ENCODE results near the gene SIDT1. TPM values are rescaled to one million over a fixed set of nuclear protein-coding genes. Genes with fewer than 3 reads are reported as not detected.
"Not testable (repeated sequence)": the region's sequence is repeated elsewhere in the genome, so short reads cannot be mapped to it uniquely, and the experiment has no call there.

Gene SIDT1
- total RNA-seq, 1 donor from 2014 or later, result 0.89 TPM

- intact Hi-C loops (cut with DNase I), result loop anchor here (2.0 to 10.0 kb wide), 2 partner anchors 132 to 572 kb away; no protein-coding TSS in a partner anchor
- no peak for DNase-seq (ENCODE audit: low spot score)
Measured at GRCh38 chr3:113626503-113627371, 94.4 kb downstream of the SIDT1 start.

- intact Hi-C loops (cut with DNase I), result loop anchor here (10.0 kb wide), 1 partner anchor 574 kb away; no protein-coding TSS in a partner anchor
- no peak for DNase-seq (ENCODE audit: low spot score)
Measured at GRCh38 chr3:113628316-113628715, 96.0 kb downstream of the SIDT1 start.

GRCh38 chr3:113628788-113629187, 96.4 kb downstream of the SIDT1 start:
- no peak for DNase-seq (ENCODE audit: low spot score)
- intact Hi-C loops (cut with DNase I), result loop anchor here (10.0 kb wide), 1 partner anchor 574 kb away; no protein-coding TSS in a partner anchor

GRCh38 chr3:113629584-113630421, 97.4 kb downstream of the SIDT1 start:
- intact Hi-C loops (cut with DNase I), result loop anchor here (10.0 kb wide), 1 partner anchor 575 kb away; no protein-coding TSS in a partner anchor
- DNase-seq (ENCODE audit: low spot score), result no peak

- intact Hi-C loops (cut with DNase I), result no loop called here
- no peak for DNase-seq (ENCODE audit: low spot score)
Measured at GRCh38 chr3:113630956-113631542, 98.7 kb downstream of the SIDT1 start.

- DNase-seq (ENCODE audit: low spot score), result no peak
- intact Hi-C loops (cut with DNase I), result no loop called here
Measured at GRCh38 chr3:113631573-113631972, 99.2 kb downstream of the SIDT1 start.

- intact Hi-C loops (cut with DNase I), result no loop called here
- DNase-seq (ENCODE audit: low spot score), result no peak
Measured at GRCh38 chr3:113634782-113635474, 102.6 kb downstream of the SIDT1 start.

- intact Hi-C loops (cut with DNase I); DNase-seq (ENCODE audit: low spot score): not testable (repeated sequence)
Measured at GRCh38 chr3:113636034-113636433, 103.7 kb downstream of the SIDT1 start.

GRCh38 chr3:113637756-113638155, 105.4 kb downstream of the SIDT1 start:
- no peak for DNase-seq (ENCODE audit: low spot score)
- intact Hi-C loops (cut with DNase I), result no loop called here

GRCh38 chr3:113638910-113639309, 106.6 kb downstream of the SIDT1 start:
- no peak for DNase-seq (ENCODE audit: low spot score)
- intact Hi-C loops (cut with DNase I), result no loop called here

GRCh38 chr3:113643583-113643982, 111.2 kb downstream of the SIDT1 start:
- intact Hi-C loops (cut with DNase I), result no loop called here
- DNase-seq (ENCODE audit: low spot score), result no peak

GRCh38 chr3:113648524-113648923, 116.2 kb downstream of the SIDT1 start:
- no peak for DNase-seq (ENCODE audit: low spot score)
- intact Hi-C loops (cut with DNase I), result no loop called here

- intact Hi-C loops (cut with DNase I), result no loop called here
- DNase-seq (ENCODE audit: low spot score), result no peak
Measured at GRCh38 chr3:113649174-113649845, 117.0 kb downstream of the SIDT1 start.

GRCh38 chr3:113654310-113654709, 122.0 kb downstream of the SIDT1 start:
- DNase-seq (ENCODE audit: low spot score), result no peak
- intact Hi-C loops (cut with DNase I), result no loop called here

GRCh38 chr3:113654851-113655250, 122.5 kb downstream of the SIDT1 start:
- DNase-seq (ENCODE audit: low spot score), result no peak
- intact Hi-C loops (cut with DNase I), result no loop called here

- intact Hi-C loops (cut with DNase I), result no loop called here
- no peak for DNase-seq (ENCODE audit: low spot score)
Measured at GRCh38 chr3:113658107-113658506, 125.8 kb downstream of the SIDT1 start.

GRCh38 chr3:113659101-113659541, 126.8 kb downstream of the SIDT1 start:
- DNase-seq (ENCODE audit: low spot score), result no peak
- intact Hi-C loops (cut with DNase I), result no loop called here

GRCh38 chr3:113659996-113660395, 127.6 kb downstream of the SIDT1 start:
- intact Hi-C loops (cut with DNase I), result no loop called here
- DNase-seq (ENCODE audit: low spot score), result no peak

GRCh38 chr3:113660458-113660857, 128.1 kb downstream of the SIDT1 start:
- no peak for DNase-seq (ENCODE audit: low spot score)
- intact Hi-C loops (cut with DNase I), result no loop called here
